Mucosa of descending colon (tissue), 3 donors: Measurements from ENCODE around the gene PDLIM3. TPM values are rescaled to one million over a fixed set of nuclear protein-coding genes. Genes with fewer than 3 reads are reported as not detected.

Experiments
- ATAC-seq: fragments of 200-7000 bp; cut with Tn5 transposase; one replicate; pipeline ENCODE4 v1.9.1; 2020; ENCODE audit warnings: mild to moderate bottlenecking, moderate library complexity
- DNase-seq, 3 donors: peaks; one replicate each; pipeline ENCODE4 v3.0.0-alpha.2; 2020
- H3K36me3 ChIP-seq: fragments of 200-600 bp; one replicate; pipeline ENCODE4 v1.8.0; 2021; ENCODE audit warnings: low read depth, mild to moderate bottlenecking
- H3K4me1 ChIP-seq: fragments of 200-600 bp; one replicate; pipeline ENCODE4 v1.8.0; 2021; ENCODE audit warnings: low read depth, mild to moderate bottlenecking
- H3K4me3 ChIP-seq: fragments of 200-600 bp; one replicate; pipeline ENCODE4 v1.8.0; 2021; ENCODE audit warnings: mild to moderate bottlenecking
- H3K9me3 ChIP-seq: fragments of 200-600 bp; one replicate; pipeline ENCODE4 v1.8.0; 2021; ENCODE audit warnings: mild to moderate bottlenecking
- CTCF ChIP-seq: fragments of 200-600 bp; IDR thresholded peaks from one replicate; pipeline ENCODE4 v1.8.0; 2022; ENCODE audit warnings: antibody characterized with exemption, mild to moderate bottlenecking
- intact Hi-C, 2 donors: fragments of 100-400 bp; cut with DNase I in 1 of 2; cut with micrococcal nuclease in 1 of 2; formaldehyde crosslinking; loops; one replicate each; pipeline versions ENCODE4 v1.11.0 to v1.11.1; 2022; cut with DNase I, micrococcal nuclease
- total RNA-seq, 3 donors: library from RNA; stranded (reverse); fragmentation: NEBNext Ultra II Directional in 2 of 3; extraction: Animal tissue kit (Norgen Biotek cat#: 25700) in 2 of 3; gene quantifications; one replicate each; pipeline versions ENCODE4 v1.2.1 to v1.2.4, GENCODE V29; 2021 to 2023
- donor health status: DM: no; HTN: no; CAD: no; lungs with moderate emphysema.
- donor health status: DM: no; HTN: no; CAD: no.
- donor health status: DM: no; HTN: yes; CAD: no.

PDLIM3 gene
- total RNA-seq, 3 donors from 2014 or later: 8.9 to 193 (median 16.5) TPM

GRCh38 chr4:185463541-185463940, 71.8 kb downstream of the PDLIM3 start:
- DNase-seq: no peak
- H3K9me3 ChIP-seq: no peaks in the 10 kb centered on the region
- intact Hi-C loops: no loop called here
- no peaks in the 10 kb centered on the region for H3K36me3 ChIP-seq
- TF ChIP-seq CTCF: no peak
- H3K4me3 ChIP-seq: no peak overlapping the region
- no peaks in the 10 kb centered on the region for H3K4me1 ChIP-seq
- ATAC-seq: no peak

DNA sequence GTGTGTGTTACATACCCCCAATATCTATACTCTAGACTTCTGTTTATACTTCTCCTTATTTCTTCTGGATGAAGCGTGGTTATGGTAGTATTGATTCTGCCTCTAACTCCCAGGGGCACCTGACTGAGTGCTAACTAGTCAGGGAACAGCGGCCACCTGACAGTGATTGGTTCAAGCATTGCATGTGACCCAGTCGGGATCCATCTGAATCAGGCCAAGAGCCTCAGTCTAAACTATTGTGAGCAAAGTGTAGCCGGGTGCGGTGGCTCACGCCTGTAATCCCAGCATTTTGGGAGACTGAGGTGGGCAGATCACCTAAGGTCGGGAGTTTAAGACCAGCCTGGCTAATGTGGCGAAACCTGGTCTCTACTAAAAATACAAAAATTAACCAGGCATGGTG, 73.7 kb downstream of the PDLIM3 start:
- intact Hi-C loops: no loop called here
- ATAC-seq (no peak), DNase-seq (no peak)
- Histone ChIP-seq H3K4me1 (no peaks in the 10 kb centered on the region), H3K4me3 (no peak overlapping the region), H3K9me3 (no peaks in the 10 kb centered on the region), H3K36me3 (no peaks in the 10 kb centered on the region)
- TF ChIP-seq CTCF: no peak

DNA sequence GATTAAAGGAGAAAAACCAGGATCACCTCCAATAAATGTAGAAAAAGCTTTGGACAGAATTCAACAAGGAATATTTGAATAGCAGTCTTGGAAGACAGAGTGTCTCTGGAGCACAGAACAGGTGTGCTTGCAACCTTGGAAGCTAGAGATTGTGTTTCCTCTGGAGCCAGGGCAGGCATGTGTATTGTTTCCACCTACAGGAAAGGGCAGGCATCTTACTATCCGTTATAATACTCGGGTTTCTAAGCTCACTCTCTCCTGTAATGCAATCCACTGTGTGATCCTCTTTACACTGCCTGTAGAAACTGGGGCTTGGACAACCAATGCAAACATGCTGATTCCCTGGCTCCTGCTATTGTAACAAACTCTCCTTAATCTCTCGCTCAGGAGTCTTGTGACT, 78.2 kb downstream of the PDLIM3 start:
- TF ChIP-seq CTCF: no peak
- Histone ChIP-seq H3K9me3 (no peaks in the 10 kb centered on the region), H3K36me3 (no peaks in the 10 kb centered on the region), H3K4me3 (no peak overlapping the region), H3K4me1 (no peaks in the 10 kb centered on the region)
- ATAC-seq (no peak), DNase-seq (no peak)
- intact Hi-C loops: no loop called here

DNA sequence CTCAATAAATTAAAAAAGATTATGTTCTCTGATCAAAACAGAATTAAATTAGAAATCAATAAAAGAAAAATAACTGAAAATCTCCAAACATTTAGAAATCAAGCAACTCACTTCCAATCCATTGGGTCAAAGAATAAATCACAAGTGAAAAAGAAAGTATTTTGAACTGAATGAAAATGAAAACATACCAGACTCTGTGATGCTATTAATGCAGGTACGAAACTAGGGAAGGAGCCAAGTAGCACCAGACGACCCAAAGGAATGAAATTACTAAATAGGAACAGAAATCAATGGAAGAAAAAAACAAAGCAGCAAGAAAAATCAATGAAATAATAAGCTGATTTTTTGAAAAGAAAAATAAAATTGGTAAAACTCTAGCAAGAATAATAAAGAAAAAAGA, 79.2 kb downstream of the PDLIM3 start:
- Histone ChIP-seq H3K4me3 (no peak overlapping the region), H3K36me3 (no peaks in the 10 kb centered on the region), H3K9me3 (no peaks in the 10 kb centered on the region), H3K4me1 (no peaks in the 10 kb centered on the region)
- no peak for TF ChIP-seq CTCF
- no peak for DNase-seq
- no peak for ATAC-seq
- intact Hi-C loops: no loop called here

Other genes with a start within 250 kb of the PDLIM3 start
- gene LRP2BP, start 139.6 kb downstream of the PDLIM3 start, total RNA-seq: 1 to 10 TPM in 1 of 3 donors, under 1 TPM in 2; 0.35 to 1.3 (median 0.41) TPM
- gene ANKRD37, start 138.7 kb downstream of the PDLIM3 start, total RNA-seq: 10 to 100 TPM in 1 of 3 donors, 1 to 10 TPM in 2; 7.6 to 14.2 (median 9.7) TPM
- 10 to 100 TPM; 19.3 to 32.9 (median 20.2) TPM for gene UFSP2, start 109.5 kb downstream of the PDLIM3 start, total RNA-seq
- 1 to 10 TPM in 2 of 3 donors, under 1 TPM in 1; 0.69 to 5.4 (median 1.8) TPM for gene CCDC110, start 63.8 kb downstream of the PDLIM3 start, total RNA-seq